Thyroid gland (tissue), 4 donors: Measurements from ENCODE around the gene ANKRD31. TPM values are rescaled to one million over a fixed set of nuclear protein-coding genes. Genes with fewer than 3 reads are reported as not detected.

Source experiments
- DNase-seq, 2 donors: peaks; one replicate each; pipeline ENCODE4 v3.0.0-alpha.2; 2019
- H3K27ac ChIP-seq, 3 donors: fragments of 200-600 bp; sonication (generic); 1 replicate in 2 of 3; 2 replicates in 1 of 3; pipeline ENCODE4 v1.5.1; 2016 to 2019; ENCODE audit warnings: mild to moderate bottlenecking in 1 of 3, moderate library complexity in 1 of 3
- H3K27me3 ChIP-seq: fragments of 200-600 bp; sonication (generic); one replicate; pipeline ENCODE4 v1.5.1; 2019
- H3K36me3 ChIP-seq, 2 donors: fragments of 200-600 bp; sonication (generic); one replicate each; pipeline ENCODE4 v1.5.1; 2016 to 2019
- H3K4me1 ChIP-seq, 2 donors: fragments of 200-600 bp; sonication (generic); one replicate each; pipeline ENCODE4 v1.5.1; 2017 to 2019
- H3K4me3 ChIP-seq, 3 donors: fragments of 200-600 bp; sonication (generic); replicated peaks in 1 of 3; 1 replicate in 2 of 3; 2 replicates in 1 of 3; pipeline ENCODE4 v1.5.1; 2016; ENCODE audit warnings: mild to moderate bottlenecking in 1 of 3
- H3K9me3 ChIP-seq: fragments of 200-600 bp; sonication (generic); one replicate; pipeline ENCODE4 v1.5.1; 2017
- POLR2A ChIP-seq, 2 donors: fragments of 450-650 bp; IDR thresholded peaks; one replicate each; pipeline ENCODE4 v1.6.1; 2017; ENCODE audit warnings: antibody characterized with exemption in 2 of 2, mild to moderate bottlenecking in 2 of 2, moderate library complexity in 1 of 2
- WGBS, 2 donors: methylation state at CpG; one replicate each; pipeline ENCODE4 v1.1.5; 2017; 5-methylcytosine and 5-hydroxymethylcytosine counted together
- intact Hi-C: fragments of 100-400 bp; cut with DNase I; formaldehyde crosslinking; loops from one replicate; pipeline ENCODE4 v1.15.1; 2023
- total RNA-seq, 4 donors: library from RNA; depleted of rRNA; stranded (reverse); fragments of >200 nt; gene quantifications; one replicate each; pipeline ENCODE4 v1.2.3, GENCODE V29; 2016
- TF ChIP-seq, protein P1 (sequence below), 6 experiments: fragments of 200-600 bp in 3 of 6; fragments of 450-650 bp in 3 of 6; sonication (generic) in 3 of 6; IDR thresholded peaks; one replicate each; pipeline ENCODE4 v1.5.1; 2016 to 2019; ENCODE audit warnings: antibody characterized with exemption in 6 of 6, mild to moderate bottlenecking in 2 of 6, inconsistent platforms in 1 of 6, moderate library complexity in 1 of 6

The ANKRD31 gene
- total RNA-seq, 4 donors from 2014 or later = 0.11 to 0.81 (median 0.33) TPM

DNA sequence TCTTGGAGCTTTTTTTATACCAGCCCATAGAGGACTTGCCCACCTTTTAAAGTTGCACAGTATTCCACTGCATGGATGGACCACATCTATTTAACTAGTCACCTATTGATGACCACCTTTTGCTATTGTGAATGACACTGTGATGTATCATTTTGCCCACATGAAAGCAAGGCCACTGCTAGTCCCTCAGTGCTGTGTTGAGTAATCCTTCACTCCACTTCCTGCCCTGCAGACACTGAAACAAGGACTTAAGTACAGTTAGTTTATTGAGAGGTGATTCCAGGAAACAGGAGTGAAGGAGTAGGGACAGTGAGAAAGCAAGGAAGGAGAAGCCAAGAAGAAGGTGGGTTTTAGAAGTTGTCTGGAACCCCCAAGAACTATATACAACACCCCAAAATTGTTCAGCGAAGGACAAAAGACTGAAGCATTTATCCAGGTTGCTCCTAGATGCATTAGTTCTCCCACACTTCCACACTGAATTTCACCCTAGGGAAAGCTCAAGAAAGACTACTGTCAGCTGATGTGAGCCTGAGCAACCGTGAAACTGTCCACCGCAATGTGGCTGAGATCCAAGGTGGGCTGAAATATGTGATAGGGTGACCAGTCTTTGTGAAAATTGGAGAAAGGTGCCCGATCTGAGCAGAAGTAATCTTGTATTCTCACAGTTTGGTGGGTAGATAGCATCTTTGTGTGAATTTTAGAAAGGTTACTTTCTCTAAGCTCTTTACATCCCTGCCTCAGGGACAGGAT is 45.2 kb upstream of the ANKRD31 start:
- no peaks in the 10 kb centered on the region for H3K9me3 ChIP-seq
- no peaks in the 10 kb centered on the region for H3K27me3 ChIP-seq
- 82% methylated on average over 4 of the region's 4 CpGs for WGBS, 2 donors
- H3K36me3 ChIP-seq = no peaks in the 10 kb centered on the region
- H3K27ac ChIP-seq = no peak overlapping the region
- no peak overlapping the region for H3K4me3 ChIP-seq
- H3K4me1 ChIP-seq = no peaks in the 10 kb centered on the region
- DNase-seq = no peak
- intact Hi-C loops = no loop called here
- no peak for TF ChIP-seq POLR2A (IDR thresholded peaks at IDR 0.05)
- TF ChIP-seq, protein P1, sequence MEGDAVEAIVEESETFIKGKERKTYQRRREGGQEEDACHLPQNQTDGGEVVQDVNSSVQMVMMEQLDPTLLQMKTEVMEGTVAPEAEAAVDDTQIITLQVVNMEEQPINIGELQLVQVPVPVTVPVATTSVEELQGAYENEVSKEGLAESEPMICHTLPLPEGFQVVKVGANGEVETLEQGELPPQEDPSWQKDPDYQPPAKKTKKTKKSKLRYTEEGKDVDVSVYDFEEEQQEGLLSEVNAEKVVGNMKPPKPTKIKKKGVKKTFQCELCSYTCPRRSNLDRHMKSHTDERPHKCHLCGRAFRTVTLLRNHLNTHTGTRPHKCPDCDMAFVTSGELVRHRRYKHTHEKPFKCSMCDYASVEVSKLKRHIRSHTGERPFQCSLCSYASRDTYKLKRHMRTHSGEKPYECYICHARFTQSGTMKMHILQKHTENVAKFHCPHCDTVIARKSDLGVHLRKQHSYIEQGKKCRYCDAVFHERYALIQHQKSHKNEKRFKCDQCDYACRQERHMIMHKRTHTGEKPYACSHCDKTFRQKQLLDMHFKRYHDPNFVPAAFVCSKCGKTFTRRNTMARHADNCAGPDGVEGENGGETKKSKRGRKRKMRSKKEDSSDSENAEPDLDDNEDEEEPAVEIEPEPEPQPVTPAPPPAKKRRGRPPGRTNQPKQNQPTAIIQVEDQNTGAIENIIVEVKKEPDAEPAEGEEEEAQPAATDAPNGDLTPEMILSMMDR (IDR thresholded peaks at IDR 0.05) = no peak

DNA sequence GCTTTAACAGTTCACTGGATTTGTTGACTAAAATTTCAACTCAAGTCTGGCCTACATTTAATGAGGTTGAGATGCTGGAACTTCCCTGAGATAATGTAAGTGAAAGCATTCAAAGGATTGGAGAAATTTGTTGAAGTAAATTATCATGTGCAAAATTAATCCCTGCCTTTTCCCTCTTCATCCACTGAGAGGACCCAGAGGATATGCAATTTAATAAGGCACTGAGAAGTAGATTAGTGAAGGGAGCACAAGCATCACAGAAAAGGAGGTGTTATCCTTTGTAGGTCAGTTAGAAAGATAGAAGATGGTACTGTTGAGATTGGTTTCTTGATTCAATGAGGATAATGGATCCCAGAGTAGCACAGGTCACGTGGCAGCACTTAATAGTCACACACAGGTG is 42.6 kb upstream of the ANKRD31 start:
- Histone ChIP-seq H3K4me1 (no peaks in the 10 kb centered on the region), H3K27me3 (no peaks in the 10 kb centered on the region), H3K9me3 (no peaks in the 10 kb centered on the region), H3K27ac (no peak overlapping the region), H3K36me3 (no peaks in the 10 kb centered on the region), H3K4me3 (no peak overlapping the region)
- no peak for DNase-seq
- WGBS, 2 donors = 67 to 97% methylated on average over 1 of the region's 1 CpG
- TF ChIP-seq, protein P1 (IDR thresholded peaks at IDR 0.05) = no peak
- TF ChIP-seq POLR2A (IDR thresholded peaks at IDR 0.05) = no peak
- intact Hi-C loops = no loop called here

DNA sequence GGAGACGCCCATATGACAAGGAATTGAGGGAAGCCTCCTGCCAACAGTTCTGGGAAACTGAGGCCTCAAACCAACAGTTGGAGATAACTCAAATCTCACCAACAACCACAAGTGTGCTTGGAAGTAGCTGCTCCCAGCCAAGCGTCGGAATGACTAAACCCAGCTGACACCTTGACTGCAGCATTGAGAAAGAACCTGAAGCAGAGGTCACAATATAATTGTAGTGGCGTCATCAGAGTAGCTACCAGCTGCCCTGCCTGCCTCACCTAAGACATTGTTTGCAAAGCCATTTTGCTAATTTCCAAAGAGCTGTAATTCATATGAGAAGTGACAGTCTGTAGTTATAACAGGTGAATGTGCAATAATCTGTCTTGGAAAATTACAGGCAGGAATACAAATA is 40.8 kb upstream of the ANKRD31 start:
- intact Hi-C loops = no loop called here
- 76 to 88% methylated on average over 4 of the region's 4 CpGs for WGBS, 2 donors
- H3K4me1 ChIP-seq = no peaks in the 10 kb centered on the region
- no peaks in the 10 kb centered on the region for H3K36me3 ChIP-seq
- no peaks in the 10 kb centered on the region for H3K27me3 ChIP-seq
- TF ChIP-seq, protein P1 (IDR thresholded peaks at IDR 0.05) = no peak
- TF ChIP-seq POLR2A (IDR thresholded peaks at IDR 0.05) = no peak
- no peak for DNase-seq
- no peak overlapping the region for H3K4me3 ChIP-seq
- no peak overlapping the region for H3K27ac ChIP-seq
- no peaks in the 10 kb centered on the region for H3K9me3 ChIP-seq

DNA sequence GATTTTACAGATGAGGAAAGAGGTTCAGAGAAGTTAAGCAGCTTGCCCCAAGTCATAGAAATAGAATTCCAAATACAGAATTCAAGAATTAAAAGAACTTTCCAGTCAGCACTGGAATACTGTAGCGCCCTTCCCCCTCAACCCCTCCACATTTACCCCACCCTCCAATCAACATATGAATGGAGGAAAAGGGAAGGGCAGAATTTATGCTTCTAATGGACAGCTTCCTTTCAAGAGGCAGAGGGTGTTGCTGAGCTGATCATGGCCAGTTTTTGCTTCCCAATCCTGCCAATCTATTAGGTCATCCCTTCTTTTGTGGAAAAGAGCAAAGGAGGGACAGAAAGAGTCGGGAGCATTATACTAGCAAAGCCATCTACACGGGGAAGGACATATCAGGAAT is 39.1 kb upstream of the ANKRD31 start:
- Histone ChIP-seq H3K36me3 (no peaks in the 10 kb centered on the region), H3K4me1 (no peaks in the 10 kb centered on the region), H3K4me3 (no peak overlapping the region), H3K27ac (no peak overlapping the region), H3K27me3 (no peaks in the 10 kb centered on the region), H3K9me3 (no peaks in the 10 kb centered on the region)
- DNase-seq = no peak
- intact Hi-C loops = no loop called here
- WGBS, 2 donors = 65 to 69% methylated on average over 3 of the region's 3 CpGs
- TF ChIP-seq, protein P1 (IDR thresholded peaks at IDR 0.05) = no peak
- no peak for TF ChIP-seq POLR2A (IDR thresholded peaks at IDR 0.05)

DNA sequence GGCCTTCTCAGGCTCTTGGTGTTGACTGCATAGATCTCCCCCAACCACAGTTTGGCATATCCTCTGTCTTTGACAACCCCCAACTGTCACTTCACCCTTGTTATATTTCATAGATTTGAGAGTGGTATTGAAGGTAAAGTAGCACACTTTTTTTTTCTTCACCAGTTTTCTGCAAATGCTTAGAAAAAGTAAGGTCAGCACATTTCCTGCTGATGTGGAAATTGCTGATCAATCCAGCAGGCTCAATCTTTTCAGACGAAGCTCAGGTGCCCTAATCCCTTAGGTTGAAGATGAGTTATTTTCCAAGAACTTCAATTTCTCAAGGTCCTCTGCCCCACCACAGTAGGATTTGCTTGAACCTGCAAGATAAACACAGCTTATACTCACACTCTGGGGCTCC is 38.5 kb upstream of the ANKRD31 start:
- intact Hi-C loops = no loop called here
- WGBS, 2 donors = 75 to 80% methylated on average over 1 of the region's 1 CpG
- DNase-seq = no peak

More for the DNA sequence above, 38.5 kb upstream of the ANKRD31 start:
- TF ChIP-seq, protein P1 (IDR thresholded peaks at IDR 0.05) = no peak
- TF ChIP-seq POLR2A (IDR thresholded peaks at IDR 0.05) = no peak
- Histone ChIP-seq H3K27ac (no peak overlapping the region), H3K9me3 (no peaks in the 10 kb centered on the region), H3K36me3 (no peaks in the 10 kb centered on the region), H3K4me3 (no peak overlapping the region), H3K27me3 (no peaks in the 10 kb centered on the region), H3K4me1 (no peaks in the 10 kb centered on the region)
